PC-9 (cell line): ENCODE measurements around the gene UBE2L3.

Experiments used
- CTCF ChIP-seq: fragments of 200-600 bp; sonication (generic); conservative IDR thresholded peaks from 2 replicates; pipeline ENCODE4 v1.6.1; 2017; ENCODE audit warnings: mixed run types, antibody characterized with exemption, mild to moderate bottlenecking, moderate library complexity
- EZH2 ChIP-seq: fragments of 200-600 bp; sonication (generic); IDR thresholded peaks from 2 replicates; pipeline ENCODE4 v1.8.0; 2017; ENCODE audit warnings: antibody characterized with exemption, low read depth

- TF ChIP-seq CTCF (no peak), EZH2 (no peak)
Observed at GRCh38 chr22:21606775-21607174, 39.3 kb downstream of the UBE2L3 start.
